Measurements from ENCODE around the gene FREM2. TPM values are rescaled to one million over a fixed set of nuclear protein-coding genes. Genes with fewer than 3 reads are reported as not detected.

Gene FREM2, protein sequence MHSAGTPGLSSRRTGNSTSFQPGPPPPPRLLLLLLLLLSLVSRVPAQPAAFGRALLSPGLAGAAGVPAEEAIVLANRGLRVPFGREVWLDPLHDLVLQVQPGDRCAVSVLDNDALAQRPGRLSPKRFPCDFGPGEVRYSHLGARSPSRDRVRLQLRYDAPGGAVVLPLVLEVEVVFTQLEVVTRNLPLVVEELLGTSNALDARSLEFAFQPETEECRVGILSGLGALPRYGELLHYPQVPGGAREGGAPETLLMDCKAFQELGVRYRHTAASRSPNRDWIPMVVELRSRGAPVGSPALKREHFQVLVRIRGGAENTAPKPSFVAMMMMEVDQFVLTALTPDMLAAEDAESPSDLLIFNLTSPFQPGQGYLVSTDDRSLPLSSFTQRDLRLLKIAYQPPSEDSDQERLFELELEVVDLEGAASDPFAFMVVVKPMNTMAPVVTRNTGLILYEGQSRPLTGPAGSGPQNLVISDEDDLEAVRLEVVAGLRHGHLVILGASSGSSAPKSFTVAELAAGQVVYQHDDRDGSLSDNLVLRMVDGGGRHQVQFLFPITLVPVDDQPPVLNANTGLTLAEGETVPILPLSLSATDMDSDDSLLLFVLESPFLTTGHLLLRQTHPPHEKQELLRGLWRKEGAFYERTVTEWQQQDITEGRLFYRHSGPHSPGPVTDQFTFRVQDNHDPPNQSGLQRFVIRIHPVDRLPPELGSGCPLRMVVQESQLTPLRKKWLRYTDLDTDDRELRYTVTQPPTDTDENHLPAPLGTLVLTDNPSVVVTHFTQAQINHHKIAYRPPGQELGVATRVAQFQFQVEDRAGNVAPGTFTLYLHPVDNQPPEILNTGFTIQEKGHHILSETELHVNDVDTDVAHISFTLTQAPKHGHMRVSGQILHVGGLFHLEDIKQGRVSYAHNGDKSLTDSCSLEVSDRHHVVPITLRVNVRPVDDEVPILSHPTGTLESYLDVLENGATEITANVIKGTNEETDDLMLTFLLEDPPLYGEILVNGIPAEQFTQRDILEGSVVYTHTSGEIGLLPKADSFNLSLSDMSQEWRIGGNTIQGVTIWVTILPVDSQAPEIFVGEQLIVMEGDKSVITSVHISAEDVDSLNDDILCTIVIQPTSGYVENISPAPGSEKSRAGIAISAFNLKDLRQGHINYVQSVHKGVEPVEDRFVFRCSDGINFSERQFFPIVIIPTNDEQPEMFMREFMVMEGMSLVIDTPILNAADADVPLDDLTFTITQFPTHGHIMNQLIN (N-terminal part only)
- total RNA-seq (2022) (35.5 and 42.6 TPM in 2 replicates), Bru-seq, nascent RNA (percentile 89 among the genes with signal in this experiment), BruChase-seq, experiment 1, labeled RNA remaining after a 2-hour chase (percentile 83 among the genes with signal in this experiment), BruChase-seq, experiment 2, labeled RNA remaining after a 6-hour chase (percentile 88 among the genes with signal in this experiment)
- long read RNA-seq, partial matches to known transcripts, result 8 of 14 reads
- long read RNA-seq, other reads (novel, unspliced or antisense), result 6 of 14 reads

DNA sequence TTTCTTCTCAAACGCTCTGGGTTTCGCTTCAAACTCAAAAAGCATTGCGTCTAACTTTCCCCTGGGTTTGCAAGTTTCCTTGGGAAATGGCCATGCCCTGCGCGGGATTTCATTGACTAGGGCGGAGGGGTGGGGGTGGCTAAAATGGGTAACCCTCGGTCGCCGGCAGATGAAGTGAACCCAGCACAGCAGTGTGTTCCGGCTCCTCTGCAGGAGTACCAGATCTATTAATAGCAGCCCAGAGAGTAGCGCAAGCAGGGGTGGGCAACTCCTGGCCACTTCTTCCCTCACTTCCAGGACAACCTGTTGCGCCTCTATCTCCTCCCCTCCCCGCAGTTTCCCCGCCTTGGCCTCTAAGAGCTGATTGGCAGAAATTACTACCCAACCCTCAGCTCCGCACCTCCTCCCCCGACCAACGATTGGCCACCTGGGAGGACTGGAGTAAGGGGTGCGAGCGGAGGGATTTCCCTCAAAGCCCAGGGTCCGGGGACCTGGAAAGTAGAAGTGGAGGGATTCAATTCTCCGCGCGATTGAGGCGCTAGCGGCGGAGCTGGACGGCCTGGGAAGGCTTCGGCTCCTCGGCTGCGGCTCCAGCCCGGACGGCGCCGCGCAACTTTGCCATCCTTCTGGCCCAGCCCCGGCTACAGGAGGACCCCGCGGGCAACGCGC is at the start of gene FREM2:
TSS of gene FREM2 (plus strand) at position 501 of the 669 bp plus-strand sequence. CDS start 268 bp downstream, outside the sequence.
- H3K4me3 Mint-ChIP-seq (ENCODE audit: unreplicated experiment), result peak within 1 kb of the TSS; percentile 92
- ChIA-PET CTCF (interaction anchor here (0.6 to 2.5 kb wide), 13 partner anchors 14 to 227 kb away, joined by 3 to 20 read pairs (median 3); no protein-coding TSS in a partner anchor), POLR2A (interaction anchor here (0.7 to 1.7 kb wide), 4 partner anchors 11 to 337 kb away, joined by 3 to 11 read pairs (median 6); partner anchors contain the start of gene UFM1)
- no peaks in the 10 kb centered on the region for H3K27me3 Mint-ChIP-seq (ENCODE audit: insufficient read depth, unreplicated experiment)
- peak within 1 kb of the TSS; percentile 82 for H3K4me3 ChIP-seq (ENCODE audit: low read depth, low read length)
- intact Hi-C loops (cut with micrococcal nuclease; ENCODE audit: unreplicated experiment), result loop anchor here (1.0 to 5.0 kb wide), 8 partner anchors 12 to 336 kb away; no protein-coding TSS in a partner anchor
- no peaks in the 10 kb centered on the region for H3K9me3 Mint-ChIP-seq (ENCODE audit: unreplicated experiment)
- no peaks in the 10 kb centered on the region for H3K27me3 ChIP-seq (replicated peaks; ENCODE audit: control insufficient read depth, insufficient read depth, low read length)
- H3K36me3 Mint-ChIP-seq (ENCODE audit: insufficient read depth, unreplicated experiment), result peaks cover 50% of the 10 kb centered on the region
- H3K4me1 Mint-ChIP-seq (ENCODE audit: low read depth, unreplicated experiment), result peaks cover 6% of the 10 kb centered on the region
- peak; percentile 93 to 94 for DNase-seq
- no peaks in the 10 kb centered on the region for H3K9me3 ChIP-seq
- peaks cover 25% of the 10 kb centered on the region for H3K4me1 ChIP-seq
- TF ChIP-seq, protein P1, sequence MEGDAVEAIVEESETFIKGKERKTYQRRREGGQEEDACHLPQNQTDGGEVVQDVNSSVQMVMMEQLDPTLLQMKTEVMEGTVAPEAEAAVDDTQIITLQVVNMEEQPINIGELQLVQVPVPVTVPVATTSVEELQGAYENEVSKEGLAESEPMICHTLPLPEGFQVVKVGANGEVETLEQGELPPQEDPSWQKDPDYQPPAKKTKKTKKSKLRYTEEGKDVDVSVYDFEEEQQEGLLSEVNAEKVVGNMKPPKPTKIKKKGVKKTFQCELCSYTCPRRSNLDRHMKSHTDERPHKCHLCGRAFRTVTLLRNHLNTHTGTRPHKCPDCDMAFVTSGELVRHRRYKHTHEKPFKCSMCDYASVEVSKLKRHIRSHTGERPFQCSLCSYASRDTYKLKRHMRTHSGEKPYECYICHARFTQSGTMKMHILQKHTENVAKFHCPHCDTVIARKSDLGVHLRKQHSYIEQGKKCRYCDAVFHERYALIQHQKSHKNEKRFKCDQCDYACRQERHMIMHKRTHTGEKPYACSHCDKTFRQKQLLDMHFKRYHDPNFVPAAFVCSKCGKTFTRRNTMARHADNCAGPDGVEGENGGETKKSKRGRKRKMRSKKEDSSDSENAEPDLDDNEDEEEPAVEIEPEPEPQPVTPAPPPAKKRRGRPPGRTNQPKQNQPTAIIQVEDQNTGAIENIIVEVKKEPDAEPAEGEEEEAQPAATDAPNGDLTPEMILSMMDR (IDR thresholded peaks at IDR 0.05; ENCODE audit: insufficient read depth in 1 of 2, low read depth in 1 of 2, low read length in 1 of 2, severe bottlenecking in 1 of 2, unreplicated experiment in 1 of 2), result no peak
- no TSS peak for BruUV-seq (replicated peaks)
- H3K36me3 ChIP-seq (ENCODE audit: control insufficient read depth, insufficient read depth, low read length), result no peaks in the 10 kb centered on the region; the same call in 1 of the 2 replicates
- peak within 1 kb of the TSS; percentile 50 for H3K27ac Mint-ChIP-seq (ENCODE audit: unreplicated experiment)

DNA sequence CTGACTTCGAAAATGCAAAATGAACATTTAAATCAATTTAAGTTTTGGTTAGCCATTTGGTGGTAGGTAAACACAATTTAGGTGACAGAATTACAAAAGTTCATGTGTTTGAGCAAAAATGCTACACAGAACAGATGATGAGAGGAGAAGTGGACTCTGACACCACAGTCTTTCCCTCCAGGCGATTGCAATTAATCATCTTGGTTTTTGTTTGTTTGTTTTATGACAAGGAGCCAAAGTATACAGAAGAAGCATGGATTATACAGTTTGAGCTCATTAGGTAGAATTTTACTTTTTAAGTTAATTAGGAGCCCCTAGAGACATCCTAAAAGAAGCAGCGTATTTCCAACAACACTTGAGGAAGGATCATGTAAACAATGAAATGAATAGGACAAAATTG is 49.3 kb upstream of the FREM2 start:
- peak overlapping the region; percentile 67 for H3K27ac Mint-ChIP-seq (ENCODE audit: unreplicated experiment)
- no TSS peak for BruUV-seq (replicated peaks)
- ChIA-PET POLR2A (no interaction called here), CTCF (no interaction called here)
- no peaks in the 10 kb centered on the region for H3K9me3 Mint-ChIP-seq (ENCODE audit: unreplicated experiment)
- TF ChIP-seq, protein P1 (IDR thresholded peaks at IDR 0.05; ENCODE audit: insufficient read depth in 1 of 2, low read depth in 1 of 2, low read length in 1 of 2, severe bottlenecking in 1 of 2, unreplicated experiment in 1 of 2), result no peak
- no peaks in the 10 kb centered on the region for H3K27me3 Mint-ChIP-seq (ENCODE audit: insufficient read depth, unreplicated experiment)
- H3K27me3 ChIP-seq (replicated peaks; ENCODE audit: control insufficient read depth, insufficient read depth, low read length), result no peaks in the 10 kb centered on the region
- no peak overlapping the region for H3K4me3 ChIP-seq (ENCODE audit: low read depth, low read length)
- peak overlapping the region; percentile 11 for H3K4me3 Mint-ChIP-seq (ENCODE audit: unreplicated experiment)
- peak in 1 of 2 experiments; percentile 14 for DNase-seq
- H3K36me3 ChIP-seq (ENCODE audit: control insufficient read depth, insufficient read depth, low read length), result no peaks in the 10 kb centered on the region
- intact Hi-C loops (cut with micrococcal nuclease; ENCODE audit: unreplicated experiment), result loop anchor here (2.0 to 5.0 kb wide), 4 partner anchors 35 to 243 kb away; no protein-coding TSS in a partner anchor
- peaks cover 54% of the 10 kb centered on the region for H3K4me1 ChIP-seq
- peaks cover 4% of the 10 kb centered on the region for H3K36me3 Mint-ChIP-seq (ENCODE audit: insufficient read depth, unreplicated experiment)
- peaks cover 47% of the 10 kb centered on the region for H3K4me1 Mint-ChIP-seq (ENCODE audit: low read depth, unreplicated experiment)
- H3K9me3 ChIP-seq, result no peaks in the 10 kb centered on the region

Measured in Caco-2 (cell line).